ENCODE data around the gene LTB.

- TF ChIP-seq, protein P1, sequence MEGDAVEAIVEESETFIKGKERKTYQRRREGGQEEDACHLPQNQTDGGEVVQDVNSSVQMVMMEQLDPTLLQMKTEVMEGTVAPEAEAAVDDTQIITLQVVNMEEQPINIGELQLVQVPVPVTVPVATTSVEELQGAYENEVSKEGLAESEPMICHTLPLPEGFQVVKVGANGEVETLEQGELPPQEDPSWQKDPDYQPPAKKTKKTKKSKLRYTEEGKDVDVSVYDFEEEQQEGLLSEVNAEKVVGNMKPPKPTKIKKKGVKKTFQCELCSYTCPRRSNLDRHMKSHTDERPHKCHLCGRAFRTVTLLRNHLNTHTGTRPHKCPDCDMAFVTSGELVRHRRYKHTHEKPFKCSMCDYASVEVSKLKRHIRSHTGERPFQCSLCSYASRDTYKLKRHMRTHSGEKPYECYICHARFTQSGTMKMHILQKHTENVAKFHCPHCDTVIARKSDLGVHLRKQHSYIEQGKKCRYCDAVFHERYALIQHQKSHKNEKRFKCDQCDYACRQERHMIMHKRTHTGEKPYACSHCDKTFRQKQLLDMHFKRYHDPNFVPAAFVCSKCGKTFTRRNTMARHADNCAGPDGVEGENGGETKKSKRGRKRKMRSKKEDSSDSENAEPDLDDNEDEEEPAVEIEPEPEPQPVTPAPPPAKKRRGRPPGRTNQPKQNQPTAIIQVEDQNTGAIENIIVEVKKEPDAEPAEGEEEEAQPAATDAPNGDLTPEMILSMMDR (IDR thresholded peaks at IDR 0.05; ENCODE audit: poor library complexity), result no peak
- TF ChIP-seq EZH2phosphoT487 (IDR thresholded peaks at IDR 0.05; ENCODE audit: low read depth, severe bottlenecking, unreplicated experiment) (no peak), EZH2 (IDR thresholded peaks at IDR 0.05; ENCODE audit: borderline replicate concordance) (no peak)
These were observed 43.3 kb downstream of the LTB start for GRCh38 chr6:31538805-31539400.

Data from hepatocyte (in vitro differentiated cells).